Stimulated activated naive CD8-positive, alpha-beta T cell treated with anti-CD3 and anti-CD28 coated beads, Interleukin-15, Interleukin-2, amounts not matched to agents 100 U/mL and 50 U/mL, for 24 hours (primary cell): Measurements from ENCODE around the gene HECW1.
"Not testable (repeated sequence)": the region's sequence is repeated elsewhere in the genome, so short reads cannot be mapped to it uniquely, and the experiment has no call there.

ENCODE experiments used
- ATAC-seq: fragments of 150-1000 bp; cut with Tn5 transposase; one replicate; pipeline ENCODE4 v1.10.0; 2021
- DNase-seq: peaks from one replicate; pipeline ENCODE4 v3.0.0; 2021

Gene HECW1

GRCh38 chr7:43112459-43112940, at the start of gene HECW1:
HECW1 (plus strand) TSS chr7:43112647; CDS start chr7:43243906, 131,259 bp downstream.
- ATAC-seq: no peak
- no peak for DNase-seq

- DNase-seq: peak; percentile 50
- no peak for ATAC-seq
These were observed 40.8 kb upstream of the HECW1 start for GRCh38 chr7:43071604-43072003.

GRCh38 chr7:43072530-43072929, 39.9 kb upstream of the HECW1 start:
- no peak for ATAC-seq
- no peak for DNase-seq

GRCh38 chr7:43073811-43074210, 38.6 kb upstream of the HECW1 start:
- ATAC-seq, DNase-seq: not testable (repeated sequence)

GRCh38 chr7:43076189-43076605, 36.2 kb upstream of the HECW1 start:
- peak; percentile 65 for ATAC-seq
- peak; percentile 5 for DNase-seq

GRCh38 chr7:43076606-43077005, 35.8 kb upstream of the HECW1 start:
- ATAC-seq (no peak), DNase-seq (no peak)

- ATAC-seq: no peak
- no peak for DNase-seq
These were observed 35.2 kb upstream of the HECW1 start for GRCh38 chr7:43077285-43077684.

GRCh38 chr7:43077732-43078391, 34.6 kb upstream of the HECW1 start:
- ATAC-seq: no peak
- peak; percentile 7 for DNase-seq

- DNase-seq (no peak), ATAC-seq (no peak)
These were observed 33.7 kb upstream of the HECW1 start for GRCh38 chr7:43078794-43079193.

GRCh38 chr7:43081603-43082002, 30.8 kb upstream of the HECW1 start:
- DNase-seq (no peak), ATAC-seq (no peak)

- DNase-seq (no peak), ATAC-seq (no peak)
These were observed 29.3 kb upstream of the HECW1 start for GRCh38 chr7:43083106-43083505.

- DNase-seq: no peak
- no peak for ATAC-seq
These were observed 27.4 kb upstream of the HECW1 start for GRCh38 chr7:43085017-43085416.

GRCh38 chr7:43085992-43086391, 26.5 kb upstream of the HECW1 start:
- no peak for ATAC-seq
- no peak for DNase-seq

GRCh38 chr7:43092819-43093218, 19.6 kb upstream of the HECW1 start:
- ATAC-seq: no peak
- no peak for DNase-seq

- DNase-seq (no peak), ATAC-seq (no peak)
These were observed 15.6 kb upstream of the HECW1 start for GRCh38 chr7:43096875-43097274.

- ATAC-seq: no peak
- DNase-seq: no peak
These were observed 12.7 kb upstream of the HECW1 start for GRCh38 chr7:43099750-43100149.

GRCh38 chr7:43104874-43105520, 7.5 kb upstream of the HECW1 start:
- ATAC-seq: no peak
- no peak for DNase-seq

GRCh38 chr7:43105521-43106120, 6.8 kb upstream of the HECW1 start:
- no peak for ATAC-seq
- DNase-seq: no peak

GRCh38 chr7:43108255-43109011, 4.0 kb upstream of the HECW1 start:
- DNase-seq: peak; percentile 70
- ATAC-seq: peak; percentile 69

- ATAC-seq (no peak), DNase-seq (no peak)
These were observed 1.5 kb upstream of the HECW1 start for GRCh38 chr7:43110791-43111535.

GRCh38 chr7:43111630-43112458, 603 bp upstream of the HECW1 start:
- no peak for ATAC-seq
- DNase-seq: no peak
